Endothelial cell of umbilical vein (primary cell): ENCODE measurements around the gene ZBTB33.

ENCODE experiments used
- CTCF ChIP-seq, 2 donors: IDR thresholded peaks; 1 replicate in 1 of 2; 2 replicates in 1 of 2; pipeline ENCODE4 v1.5.1; 2011; ENCODE audit warnings: low read length in 2 of 2, mild to moderate bottlenecking in 2 of 2, moderate library complexity in 2 of 2, control low read depth in 1 of 2, inconsistent platforms in 1 of 2, low read depth in 1 of 2; ENCODE audit not compliant: insufficient read depth in 1 of 2; ENCODE audit errors: extremely low read depth in 1 of 2
- POLR2A ChIP-seq: IDR thresholded peaks from 2 replicates; pipeline ENCODE4 v1.6.1; 2012; ENCODE audit warnings: low read depth, mild to moderate bottlenecking, control low read depth, low read length

- TF ChIP-seq CTCF (IDR thresholded peaks at IDR 0.05; ENCODE audit: extremely low read depth in 1 of 2, insufficient read depth in 1 of 2, low read depth in 1 of 2, low read length in 2 of 2) (no peak), POLR2A (no peak)
These were observed 12.5 kb downstream of the ZBTB33 start for GRCh38 chrX:120262859-120263708.
